HG03066 (cell line): ENCODE measurements around the gene ARMC5.
A peak's percentile ranks its signal among the peaks of the same experiment; 100 is the strongest.
"Not testable (repeated sequence)": the region's sequence is repeated elsewhere in the genome, so short reads cannot be mapped to it uniquely, and the experiment has no call there.

Experiments
- ATAC-seq: cut with Tn5 transposase; IDR thresholded peaks from one replicate; pipeline ENCODE4 v1.9.1; 2021; ENCODE audit warnings: low read depth; ENCODE audit not compliant: unreplicated experiment

Gene ARMC5

DNA sequence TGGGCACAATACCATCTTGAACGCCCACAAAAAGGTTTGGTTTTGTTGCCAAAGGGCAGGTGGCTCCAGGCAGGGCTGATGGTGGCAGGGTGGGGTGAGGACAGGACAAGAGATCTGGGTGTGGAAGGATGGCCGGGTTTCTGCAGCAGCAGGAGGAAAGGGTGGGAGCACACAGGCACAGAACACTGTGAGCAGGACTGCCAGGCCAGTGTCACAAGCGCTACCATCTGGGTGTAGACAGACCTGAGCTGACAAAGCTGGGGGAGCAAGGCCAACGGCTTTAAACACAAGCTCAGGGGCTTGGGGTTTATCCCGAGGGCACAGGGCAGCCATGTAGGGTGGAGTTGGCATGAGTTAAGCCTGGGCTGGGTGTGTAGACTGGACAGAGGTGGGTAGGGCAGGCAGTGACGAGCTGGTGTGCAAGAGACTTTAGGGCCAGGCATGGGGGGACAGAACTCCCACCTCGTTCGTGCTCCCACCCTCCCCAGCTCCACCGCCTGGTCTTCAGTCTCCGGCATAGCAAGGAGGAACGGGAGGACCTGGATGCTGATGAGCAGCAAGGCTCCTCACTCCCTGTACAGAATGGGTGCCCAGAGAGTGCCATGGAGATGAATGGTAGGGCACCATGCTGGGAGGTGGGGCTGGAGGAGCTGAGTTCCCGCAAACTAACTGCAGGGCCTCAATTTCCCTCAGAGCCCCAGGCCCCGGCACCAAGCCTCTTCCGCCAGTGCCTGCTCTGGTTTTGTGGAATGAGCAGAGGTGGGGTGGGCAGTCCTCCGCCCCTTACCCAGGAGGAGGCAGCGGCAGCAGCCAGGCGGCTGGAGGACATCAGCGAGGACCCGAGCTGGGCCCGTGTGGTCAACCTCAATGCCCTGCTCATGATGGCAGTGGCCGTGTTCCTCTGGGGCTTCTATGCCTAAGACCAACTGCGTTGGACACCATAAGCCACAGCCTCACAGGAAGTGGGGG is 30.6 kb downstream of the ARMC5 start:
- no peak for ATAC-seq

DNA sequence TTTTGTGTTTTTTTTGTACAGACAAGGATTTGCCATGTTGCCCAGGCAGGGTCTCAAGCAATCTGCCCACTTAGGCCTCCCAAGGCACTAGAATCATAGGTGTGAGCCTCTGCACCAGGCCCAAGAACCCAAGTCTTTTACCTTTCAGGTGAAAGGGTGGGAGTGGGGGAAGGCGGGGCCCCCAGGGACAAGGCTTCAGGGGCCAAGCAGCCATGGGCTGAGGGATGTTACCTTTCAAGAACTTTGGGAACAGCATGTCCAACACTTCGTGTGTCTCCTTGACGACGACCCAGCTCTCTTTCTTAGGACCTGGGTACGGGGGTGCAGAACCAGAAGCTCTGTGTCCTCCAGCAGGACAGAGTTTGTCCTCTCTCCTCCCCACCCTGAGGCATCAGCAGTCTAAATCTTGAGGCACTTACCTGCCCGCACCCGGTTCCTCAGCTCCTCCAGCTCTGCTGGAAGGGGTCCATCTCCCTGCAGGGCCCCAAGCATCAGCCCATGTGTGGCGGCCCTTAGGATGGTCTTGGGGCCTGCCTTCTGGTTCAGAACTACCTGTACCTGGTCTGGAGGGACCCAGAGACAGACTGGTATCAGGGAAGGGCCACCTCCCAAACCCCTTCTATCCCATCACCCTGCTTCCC is 32.6 kb downstream of the ARMC5 start:
- no peak for ATAC-seq

DNA sequence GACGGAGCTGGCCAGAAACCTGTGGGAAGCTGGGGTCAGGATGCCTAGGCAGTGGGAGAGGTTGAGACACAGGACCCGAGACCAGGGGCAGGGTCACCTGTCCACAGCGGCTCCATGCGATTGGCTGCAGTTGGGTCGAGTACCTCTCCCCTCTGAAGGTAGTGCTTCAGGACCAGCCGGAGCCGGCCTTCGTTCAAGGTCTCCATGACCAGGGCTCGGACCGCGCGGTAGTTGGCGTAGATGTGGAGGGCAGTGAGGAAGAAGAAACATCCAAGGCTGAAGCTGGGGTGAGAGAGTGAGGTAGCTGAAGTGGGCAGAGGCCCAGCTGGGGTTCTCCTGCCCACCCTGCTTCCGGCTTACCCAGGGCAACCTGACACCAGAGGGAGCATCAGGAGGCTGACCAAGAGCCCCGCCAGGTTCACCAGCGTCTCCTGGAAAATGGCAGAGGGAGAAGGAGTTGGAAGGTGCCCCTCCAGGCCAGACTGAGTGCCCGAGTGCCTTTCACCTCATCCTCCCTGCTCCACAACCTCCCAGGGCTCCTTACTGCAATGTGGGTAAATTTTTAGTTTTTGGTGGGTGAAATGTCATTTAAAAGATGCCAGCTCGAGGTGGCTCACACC is 34.3 kb downstream of the ARMC5 start:
- no peak for ATAC-seq

DNA sequence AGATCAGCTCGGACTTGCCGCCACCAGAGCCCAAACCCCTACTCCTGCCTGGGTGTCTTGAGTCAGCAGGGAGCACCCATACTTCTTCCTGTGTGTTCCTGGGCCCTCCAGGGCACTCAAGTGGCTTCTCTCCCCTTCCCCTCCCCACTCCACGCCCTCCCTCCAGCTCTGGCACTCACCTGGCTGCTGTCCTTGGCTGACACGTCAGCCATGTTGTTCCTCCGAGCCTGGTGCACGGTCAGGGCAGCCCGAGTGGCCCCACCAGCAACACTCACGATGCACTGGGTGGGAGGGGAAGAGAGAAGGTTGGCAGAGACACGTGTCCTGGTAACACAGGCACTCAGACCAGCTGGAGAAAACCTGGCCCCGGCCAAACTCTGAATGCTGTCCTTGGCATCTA is 37.4 kb downstream of the ARMC5 start:
- ATAC-seq: no peak

DNA sequence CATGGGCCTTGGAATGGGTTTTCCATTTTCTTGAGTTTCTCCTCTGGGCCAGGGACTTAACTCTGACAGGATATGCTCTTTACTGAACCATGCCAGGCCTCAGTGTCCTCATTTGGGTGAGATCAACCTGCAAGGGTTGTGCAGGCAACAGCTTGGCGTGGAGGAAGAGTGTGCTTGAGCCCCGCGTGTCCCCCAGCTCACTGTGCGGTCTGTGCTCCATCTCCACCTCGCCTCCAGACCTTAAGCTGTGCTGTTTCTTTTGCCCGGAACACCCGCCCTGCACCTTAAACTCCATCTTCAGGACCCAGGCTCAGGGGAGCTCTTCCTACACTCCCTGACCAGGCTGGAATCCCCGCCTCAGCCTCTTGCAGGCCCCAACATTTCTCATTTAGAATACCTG is 39.2 kb downstream of the ARMC5 start:
- no peak for ATAC-seq

DNA sequence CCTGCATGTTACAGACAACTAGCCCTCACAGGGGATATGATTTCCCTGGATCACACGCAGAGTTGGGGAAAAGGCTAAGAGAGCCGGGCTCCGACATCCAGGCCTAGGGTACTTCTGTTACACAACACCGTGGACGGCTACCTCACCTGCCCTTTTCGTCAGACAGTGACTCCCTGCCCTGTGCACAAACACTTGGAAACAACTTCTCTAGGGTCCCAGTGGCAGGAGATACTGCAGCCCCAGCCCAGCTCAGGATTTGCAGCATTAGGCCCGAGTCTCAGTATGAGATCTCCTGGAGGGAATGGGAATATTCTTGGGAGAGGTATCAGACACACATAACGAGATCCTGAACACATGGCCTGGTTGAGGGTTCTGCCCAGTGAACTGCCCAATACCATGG is 40.6 kb downstream of the ARMC5 start:
- ATAC-seq: no peak

DNA sequence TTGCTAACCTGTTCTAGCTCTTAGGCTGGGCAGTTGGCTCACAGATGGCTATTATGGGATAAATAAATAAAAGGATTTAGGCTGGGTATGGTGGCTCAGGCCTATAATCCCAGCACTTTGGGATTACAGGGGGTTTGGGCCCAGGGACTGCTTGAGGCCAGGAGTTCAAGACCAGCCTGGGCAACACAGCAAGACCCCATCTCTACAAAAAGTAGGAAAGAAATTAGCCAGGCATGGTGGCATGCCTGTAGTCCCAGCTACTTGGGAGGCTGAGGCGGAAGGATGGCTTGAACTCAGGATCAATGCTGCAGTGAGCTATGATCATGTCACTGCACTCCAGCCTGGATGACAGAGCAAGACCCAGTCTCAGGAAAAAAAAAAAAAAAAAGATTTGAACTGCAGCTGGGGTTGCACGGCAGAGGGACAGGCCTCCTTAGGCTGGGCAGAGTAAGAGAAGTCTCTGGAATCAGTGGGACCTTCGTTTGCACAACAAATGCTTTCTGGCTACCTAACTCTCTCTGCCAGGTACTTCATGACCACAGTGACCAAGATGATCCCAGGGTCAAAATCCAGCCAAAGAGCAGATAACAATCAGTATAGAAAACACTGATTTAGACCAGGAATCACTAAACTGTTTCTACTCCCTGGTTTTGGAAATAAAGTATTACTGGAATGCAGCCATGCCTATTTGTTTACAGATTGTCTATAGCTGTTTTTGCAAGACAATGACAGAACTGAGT is 42.1 kb downstream of the ARMC5 start:
- no peak for ATAC-seq

DNA sequence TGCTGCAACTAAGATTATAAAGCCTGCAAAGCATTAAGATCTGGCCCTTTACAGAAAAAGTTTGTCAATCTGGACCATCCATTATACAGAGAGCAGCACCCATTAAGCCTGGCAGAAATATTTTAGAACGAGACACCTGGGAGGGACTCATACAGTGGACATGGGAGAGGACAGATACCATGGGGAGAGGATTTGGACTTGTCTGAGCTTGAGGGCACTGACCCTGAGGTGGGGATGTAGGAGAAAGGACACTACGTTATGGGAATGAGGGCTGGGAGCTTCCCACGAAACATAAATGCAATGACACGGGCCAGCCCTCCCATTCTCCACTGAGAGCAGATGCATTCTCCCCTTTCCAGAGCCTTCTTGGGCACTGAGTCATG is 42.7 kb downstream of the ARMC5 start:
- no peak for ATAC-seq

DNA sequence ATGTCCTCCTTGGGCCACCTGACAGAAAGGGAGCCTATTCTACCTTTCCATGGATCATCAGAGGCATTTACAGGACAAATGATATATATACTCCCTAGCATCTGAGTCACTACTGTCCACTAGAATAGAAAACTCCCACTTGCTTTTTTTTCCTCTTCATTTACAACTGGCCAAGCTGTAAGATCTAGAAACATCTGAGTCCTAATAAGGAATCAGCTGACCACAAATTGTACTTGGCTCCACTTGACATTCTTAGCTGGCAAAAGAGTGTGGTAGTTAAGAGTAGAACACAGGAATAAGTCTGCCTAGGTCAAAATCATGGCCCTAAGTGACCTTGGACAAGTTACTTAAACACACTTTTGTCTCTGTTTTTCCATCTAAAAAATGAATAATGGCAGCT is 43.7 kb downstream of the ARMC5 start:
- ATAC-seq: no peak

DNA sequence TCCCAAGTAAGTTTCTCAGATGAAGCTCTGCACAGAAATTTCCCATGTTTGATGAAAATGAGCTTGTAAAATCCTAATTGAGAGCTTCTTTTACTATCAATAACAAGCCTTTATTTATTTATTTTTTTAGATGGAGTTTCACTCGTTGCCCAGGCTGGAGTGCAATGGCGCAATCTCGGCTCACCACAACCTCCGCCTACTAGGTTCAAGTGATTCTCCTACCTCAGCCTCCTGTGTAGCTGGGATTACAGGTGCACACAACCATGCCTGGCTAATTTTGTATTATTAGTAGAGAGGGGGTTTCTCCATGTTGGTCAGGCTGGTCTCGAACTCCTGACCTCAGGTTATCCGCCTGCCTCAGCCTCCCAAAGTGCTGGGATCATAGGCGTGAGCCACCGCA is 44.3 kb downstream of the ARMC5 start:
- ATAC-seq: not testable (repeated sequence)

DNA sequence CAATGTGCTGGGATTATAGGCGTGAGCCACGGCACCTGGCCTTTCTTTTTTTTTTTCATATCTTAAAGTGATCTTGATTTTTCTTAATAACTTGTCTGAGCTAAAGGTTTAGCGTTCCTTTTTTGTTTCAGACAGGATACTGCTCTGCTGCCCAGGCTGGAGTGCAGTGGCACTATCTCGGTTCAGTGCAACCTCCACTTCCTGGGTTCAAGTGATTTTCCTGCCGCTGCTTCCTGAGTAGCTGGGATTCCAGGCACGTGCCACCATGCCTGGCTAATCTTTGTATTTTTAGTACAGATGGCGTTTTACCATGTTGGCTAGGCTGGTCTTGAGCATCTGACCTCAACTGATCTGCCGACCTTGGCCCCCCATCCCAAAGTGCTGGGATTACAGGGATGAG is 44.9 kb downstream of the ARMC5 start:
- no peak for ATAC-seq

DNA sequence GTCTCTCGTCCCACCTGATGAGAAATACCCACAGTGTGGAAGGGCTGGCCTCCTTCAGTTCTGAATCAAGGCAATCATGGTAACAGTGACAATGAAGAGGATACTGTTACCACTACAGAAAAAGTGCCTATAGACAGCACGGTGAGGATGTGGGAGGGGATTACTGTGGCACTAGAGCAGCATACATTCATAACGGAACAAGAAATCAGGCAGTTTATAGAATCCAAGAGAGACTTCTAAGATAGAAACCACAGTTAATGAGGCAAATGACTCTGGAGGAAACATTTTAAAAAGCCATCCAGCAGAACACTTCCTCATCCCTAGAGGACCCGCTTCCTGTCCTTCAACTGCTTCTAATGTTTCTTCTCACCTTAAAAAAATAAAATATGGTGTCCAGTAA is 46.2 kb downstream of the ARMC5 start:
- no peak for ATAC-seq

DNA sequence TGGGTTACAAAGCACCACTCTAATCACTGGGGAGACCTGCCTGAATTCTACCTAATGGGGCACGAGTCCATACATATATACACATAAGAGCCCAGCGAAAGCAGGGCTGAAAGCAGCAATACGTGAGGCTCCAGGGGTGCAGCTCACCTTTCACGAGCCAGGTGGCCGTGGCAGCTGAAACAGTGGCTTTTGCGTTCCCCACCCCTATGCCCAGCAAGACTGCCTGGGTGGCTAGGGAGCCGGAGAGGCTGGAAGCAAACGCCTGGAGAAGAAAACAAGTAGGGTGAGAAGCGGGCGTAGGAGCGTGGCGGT is 48.3 kb downstream of the ARMC5 start:
- peak; percentile 2 for ATAC-seq

DNA sequence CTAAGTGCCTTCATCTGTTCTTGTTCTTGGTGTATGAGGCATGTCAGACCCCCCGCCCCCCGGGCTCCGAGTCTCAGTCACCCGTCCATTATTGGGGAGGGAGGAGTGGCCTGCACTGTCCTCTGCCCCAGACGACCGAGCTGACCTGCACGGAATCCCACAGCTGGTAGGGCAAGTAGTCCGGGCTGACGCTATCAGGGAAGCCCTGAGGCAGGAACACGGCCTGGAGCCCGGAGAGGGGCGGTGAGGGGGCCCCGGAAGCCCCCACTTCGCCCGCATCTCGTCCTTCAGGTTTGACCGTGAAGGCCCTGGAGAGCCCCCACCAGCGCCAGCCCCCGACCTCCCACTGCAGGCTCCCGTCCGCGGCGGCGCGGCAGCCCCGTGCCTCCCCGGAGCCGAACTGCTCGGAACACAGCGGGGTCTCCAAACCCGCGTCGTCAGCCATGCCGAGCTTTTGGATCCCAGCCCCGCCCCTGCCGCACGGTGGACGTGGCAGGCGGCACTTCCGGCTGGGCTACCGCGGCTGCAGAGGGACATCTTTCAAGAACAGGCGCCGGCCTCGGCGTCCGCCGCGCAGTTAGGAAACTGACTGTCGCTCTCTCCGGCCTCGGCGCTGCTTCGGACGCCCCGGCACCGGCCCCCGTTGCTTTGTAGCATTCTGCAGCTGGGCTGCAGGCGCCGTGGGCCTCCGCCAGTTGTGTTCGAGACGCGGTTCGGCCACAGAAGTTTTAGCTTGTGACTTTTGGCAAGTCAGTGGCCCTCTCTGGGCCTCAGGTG is 48.8 kb downstream of the ARMC5 start, which contains the start of gene RUSF1:
Gene RUSF1, minus strand, starts transcription at position 463 of the 777 bp plus-strand sequence. Its CDS starts 18 bp downstream, at position 445.
- ATAC-seq: peak; percentile 82

DNA sequence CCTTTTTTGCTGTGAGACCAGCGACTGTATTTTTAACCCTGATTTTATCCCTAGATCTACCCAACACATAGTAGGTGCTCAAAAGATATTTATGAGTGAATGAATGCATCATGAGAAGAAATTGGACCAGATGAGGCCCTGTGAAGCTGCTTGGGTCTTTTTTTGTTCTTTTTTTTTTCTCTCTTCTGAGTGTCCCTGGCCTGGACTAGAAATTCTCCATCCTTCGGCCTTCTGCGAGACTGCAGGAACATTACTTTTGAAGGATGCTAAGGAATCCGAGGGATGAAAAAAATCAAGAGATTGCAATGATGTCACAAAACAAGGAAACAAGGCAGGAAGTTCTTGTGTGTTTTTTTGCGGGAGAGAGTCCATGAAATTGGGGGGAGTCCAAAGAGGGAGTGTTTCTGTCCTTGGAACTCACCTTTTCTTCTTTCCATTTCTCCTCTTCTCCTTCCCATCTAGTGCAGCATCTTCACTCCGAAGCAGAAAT is 49.5 kb downstream of the ARMC5 start:
- no peak for ATAC-seq

DNA sequence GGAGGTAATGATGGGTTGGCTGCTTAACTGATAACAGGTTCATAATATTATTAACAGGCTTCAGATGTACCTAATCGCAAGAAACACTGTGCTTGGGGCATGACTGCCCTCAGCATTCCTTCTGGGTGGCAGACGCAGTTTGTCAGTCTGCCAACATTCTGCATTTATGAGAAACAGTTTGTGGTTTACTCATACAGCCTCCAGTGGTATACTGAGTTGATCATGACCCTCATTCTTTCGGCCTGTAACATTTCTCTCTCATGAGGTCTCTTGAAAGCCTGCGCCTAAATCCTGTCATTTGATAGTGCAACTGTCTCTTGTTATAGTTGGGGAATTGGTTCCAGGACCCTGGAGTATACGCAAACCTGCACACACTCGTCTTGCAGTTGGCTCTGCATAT is 53.8 kb downstream of the ARMC5 start:
- no peak for ATAC-seq

DNA sequence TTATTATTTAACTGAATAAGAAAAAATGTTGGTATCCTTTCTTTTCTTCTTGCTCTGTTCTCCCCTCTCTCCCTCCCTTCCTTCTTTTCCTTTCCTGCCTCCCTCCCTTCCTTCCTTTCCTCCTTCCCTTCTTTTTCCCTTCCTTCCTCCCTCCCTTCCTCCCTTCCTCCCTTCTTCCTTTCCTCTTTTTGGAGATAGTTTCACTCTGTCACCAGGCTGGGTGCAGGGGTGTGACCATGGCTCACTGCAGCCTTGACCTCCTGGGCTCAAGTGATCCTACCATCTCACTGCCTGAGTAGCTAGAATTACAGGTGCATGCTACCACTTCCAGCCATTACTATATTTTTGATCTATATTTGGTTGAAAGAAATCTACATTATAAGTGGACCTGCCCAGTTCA is 54.6 kb downstream of the ARMC5 start:
- no peak for ATAC-seq
